Stimulated activated CD8-positive, alpha-beta memory T cell treated with anti-CD3 and anti-CD28 coated beads, Interleukin-2, amount 100 ng/mL, for 48 hours (primary cell): ENCODE data around the gene OR10A3.
"Not testable (repeated sequence)": the region's sequence is repeated elsewhere in the genome, so short reads cannot be mapped to it uniquely, and the experiment has no call there.

ENCODE experiments used
- DNase-seq, 2 donors: peaks; one replicate each; pipeline ENCODE4 v3.0.0-alpha.2; 2020; ENCODE audit warnings: low read depth in 2 of 2

OR10A3 gene, protein sequence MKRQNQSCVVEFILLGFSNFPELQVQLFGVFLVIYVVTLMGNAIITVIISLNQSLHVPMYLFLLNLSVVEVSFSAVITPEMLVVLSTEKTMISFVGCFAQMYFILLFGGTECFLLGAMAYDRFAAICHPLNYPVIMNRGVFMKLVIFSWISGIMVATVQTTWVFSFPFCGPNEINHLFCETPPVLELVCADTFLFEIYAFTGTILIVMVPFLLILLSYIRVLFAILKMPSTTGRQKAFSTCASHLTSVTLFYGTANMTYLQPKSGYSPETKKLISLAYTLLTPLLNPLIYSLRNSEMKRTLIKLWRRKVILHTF

DNA sequence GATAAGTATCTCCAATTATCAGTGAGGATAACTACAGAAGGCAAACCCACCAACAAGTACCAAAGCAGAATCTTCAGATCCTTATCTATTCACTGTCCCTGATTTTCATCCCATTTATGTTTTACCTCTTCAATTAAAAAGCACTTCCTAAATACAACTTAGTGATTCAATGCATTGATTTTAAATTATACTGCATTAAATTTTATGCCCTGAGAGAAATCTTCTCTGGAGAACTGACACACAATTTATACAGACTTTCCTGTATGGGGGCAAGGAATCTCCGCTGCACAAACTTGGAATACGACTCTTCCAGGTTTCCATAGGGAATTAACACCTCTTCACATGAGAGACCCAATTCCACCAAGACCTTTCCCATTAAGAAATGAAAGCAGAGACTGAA is at the start of gene OR10A3:
TSS of gene OR10A3 (minus strand) at position 101 of the 400 bp plus-strand sequence. CDS start 2,188 bp downstream, outside the sequence.
- no peak for DNase-seq

DNA sequence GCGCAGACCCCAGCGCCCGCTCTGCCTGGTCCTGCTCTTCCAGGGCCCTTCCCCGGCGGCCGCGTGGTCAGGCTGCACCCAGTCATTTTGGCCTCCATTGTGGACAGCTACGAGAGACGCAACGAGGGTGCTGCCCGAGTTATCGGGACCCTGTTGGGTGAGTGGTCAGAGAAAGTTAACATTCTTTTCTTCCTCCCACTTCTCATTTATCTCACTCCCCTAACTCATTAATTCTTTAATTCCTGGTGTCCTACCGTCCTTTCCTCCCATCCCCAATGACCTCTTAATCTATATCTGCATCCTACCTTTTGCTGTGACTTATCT is 46.0 kb upstream of the OR10A3 start:
- not testable (repeated sequence) for DNase-seq

DNA sequence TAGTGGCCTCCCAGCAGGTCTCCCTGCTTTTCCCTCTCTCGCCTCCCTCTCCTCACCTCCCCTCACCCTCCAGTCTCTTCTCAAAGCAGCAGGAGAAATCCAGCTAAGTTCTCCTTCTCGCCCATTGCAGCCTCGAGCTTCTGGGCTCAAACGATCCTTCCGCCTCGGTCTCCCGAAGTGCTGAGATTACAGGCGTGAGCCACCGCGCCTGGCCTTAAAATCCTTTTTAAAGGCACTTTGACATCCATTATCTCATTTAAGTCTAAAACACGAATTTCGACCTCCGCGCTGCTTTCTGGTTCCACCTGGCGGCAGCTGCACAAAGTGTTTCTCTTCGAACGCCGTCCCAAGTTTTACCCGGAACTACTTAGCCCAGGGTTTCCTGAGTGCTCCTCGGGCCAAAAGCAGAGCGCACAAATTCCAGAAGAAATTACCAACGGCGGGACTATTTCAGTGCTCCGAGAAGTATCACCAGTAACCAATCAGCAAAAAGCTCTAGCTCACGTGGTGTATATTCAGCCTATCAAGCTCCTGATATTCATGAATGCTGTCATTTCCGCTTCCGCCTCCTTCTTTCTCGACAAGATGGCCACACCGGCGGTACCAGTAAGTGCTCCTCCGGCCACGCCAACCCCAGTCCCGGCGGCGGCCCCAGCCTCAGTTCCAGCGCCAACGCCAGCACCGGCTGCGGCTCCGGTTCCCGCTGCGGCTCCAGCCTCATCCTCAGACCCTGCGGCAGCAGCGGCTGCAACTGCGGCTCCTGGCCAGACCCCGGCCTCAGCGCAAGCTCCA is 45.5 kb upstream of the OR10A3 start, which contains the start of gene EIF3F:
TSS of gene EIF3F (plus strand) at position 570 of the 792 bp plus-strand sequence. CDS start at position 586, 16 bp downstream.
- peak; percentile 59 to 78 for DNase-seq

DNA sequence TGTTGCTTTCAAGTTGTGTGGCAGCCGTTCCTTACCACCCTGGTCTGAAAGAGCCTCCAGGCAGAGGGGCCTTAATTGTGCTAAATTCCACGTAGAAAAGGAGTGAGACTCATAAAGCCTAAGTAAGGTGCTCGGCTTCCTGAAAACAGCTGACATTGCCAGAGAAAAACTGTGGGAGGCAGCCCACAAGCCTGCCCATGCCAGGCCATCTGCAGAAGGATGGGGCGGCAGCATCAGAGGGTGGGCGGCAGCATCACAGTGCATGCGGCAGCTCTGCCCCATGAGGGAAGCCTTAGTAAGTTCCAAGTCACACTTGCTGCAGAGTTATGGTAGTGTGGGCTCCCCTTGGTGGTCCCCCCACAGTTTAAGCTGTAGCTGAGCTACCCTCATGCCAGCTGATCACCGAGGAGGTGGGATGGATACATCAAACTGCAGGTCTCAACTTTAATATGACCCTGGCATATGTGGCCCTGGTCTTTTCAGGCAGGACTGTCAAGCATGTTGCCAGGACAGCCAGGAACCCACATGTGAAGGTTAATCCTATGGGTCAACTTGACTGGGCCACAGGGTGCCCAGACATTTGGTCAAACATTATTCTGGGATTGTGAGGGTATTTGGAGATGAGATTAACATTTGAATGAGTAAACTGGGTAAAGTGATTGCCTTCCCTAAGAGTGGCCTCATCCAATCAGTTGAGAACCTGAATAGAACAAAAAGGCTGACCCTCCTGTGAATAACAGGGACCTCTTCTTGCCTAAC is 42.5 kb upstream of the OR10A3 start:
- no peak for DNase-seq

DNA sequence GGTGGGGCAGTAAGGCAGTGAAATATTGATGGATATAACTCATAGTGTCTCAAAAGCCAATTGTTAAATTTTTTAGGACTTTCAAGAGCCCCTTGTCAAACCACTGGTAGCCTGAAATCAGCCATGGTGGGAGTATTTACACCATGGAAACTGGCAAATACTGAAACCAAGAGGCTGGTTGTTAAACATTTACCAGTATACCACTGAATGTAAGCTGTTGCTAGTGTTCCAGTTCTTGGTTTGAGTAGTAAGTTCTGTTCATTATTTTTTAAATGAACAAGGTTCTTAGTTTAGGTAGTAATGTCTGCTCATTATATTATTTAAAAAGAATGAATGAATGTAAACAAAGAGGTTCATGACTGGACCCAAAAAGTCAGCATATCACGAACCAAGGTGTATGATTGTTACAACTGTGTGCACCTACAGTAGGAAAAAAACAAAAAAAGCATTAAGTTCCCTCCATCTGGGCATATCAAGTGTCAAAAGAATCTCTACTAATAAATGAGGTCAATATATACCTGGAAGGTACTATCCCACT is 41.1 kb upstream of the OR10A3 start:
- DNase-seq: no peak

DNA sequence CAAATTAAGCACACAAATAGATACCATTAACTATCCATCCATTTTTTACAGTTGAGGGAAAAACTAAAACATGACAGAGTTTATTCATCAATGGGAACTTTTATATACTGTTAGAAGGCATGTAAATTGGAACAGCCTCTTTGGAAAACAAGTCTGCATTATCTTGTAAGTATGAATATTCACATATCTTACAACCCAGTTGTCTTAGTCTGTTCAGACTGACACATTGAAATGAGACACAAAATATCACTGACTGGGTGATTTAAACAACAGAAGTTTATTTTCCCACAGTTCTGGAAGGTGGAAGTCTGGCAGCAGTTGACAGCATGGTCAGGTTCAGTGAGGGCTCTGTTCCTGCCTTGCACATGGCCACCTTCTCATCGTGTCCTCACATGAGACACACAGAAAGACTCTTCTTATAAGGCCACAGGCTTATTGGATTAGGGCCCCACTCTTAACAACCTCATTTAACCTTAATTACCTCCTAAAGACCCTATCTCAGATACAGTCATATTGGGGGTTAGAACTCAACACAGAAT is 40.2 kb upstream of the OR10A3 start:
- no peak for DNase-seq

DNA sequence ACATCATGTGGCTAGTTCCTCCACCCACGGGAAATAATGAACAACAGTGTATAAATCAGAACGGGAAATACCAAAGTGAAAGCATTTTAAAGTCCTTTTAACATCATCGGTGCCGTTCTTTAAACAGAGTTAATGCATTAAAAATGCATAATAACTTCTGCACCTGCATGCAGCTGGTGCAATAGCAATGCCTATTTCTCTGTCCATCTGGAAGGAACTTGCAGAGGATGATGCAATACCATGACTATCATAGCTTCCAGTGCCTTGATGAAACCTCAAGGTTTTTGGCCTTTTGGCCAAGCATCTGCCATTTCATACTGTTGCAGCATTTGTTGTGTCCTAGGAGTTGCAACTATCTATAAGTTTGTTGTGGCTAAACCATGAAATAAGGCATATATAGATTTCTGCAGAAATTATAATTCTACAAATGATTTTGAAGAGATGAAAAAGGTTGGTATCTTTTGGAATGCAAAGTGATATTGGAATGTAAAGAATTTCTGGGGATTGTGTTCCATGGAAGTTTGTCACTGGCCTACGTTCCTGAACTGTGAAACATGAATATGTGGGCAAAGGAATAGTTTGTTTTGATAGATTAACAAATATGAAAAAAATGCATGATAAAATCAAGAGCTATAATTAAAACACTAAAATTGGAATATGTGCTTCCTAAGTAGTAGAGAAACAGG is 35.9 kb upstream of the OR10A3 start:
- DNase-seq: no peak

DNA sequence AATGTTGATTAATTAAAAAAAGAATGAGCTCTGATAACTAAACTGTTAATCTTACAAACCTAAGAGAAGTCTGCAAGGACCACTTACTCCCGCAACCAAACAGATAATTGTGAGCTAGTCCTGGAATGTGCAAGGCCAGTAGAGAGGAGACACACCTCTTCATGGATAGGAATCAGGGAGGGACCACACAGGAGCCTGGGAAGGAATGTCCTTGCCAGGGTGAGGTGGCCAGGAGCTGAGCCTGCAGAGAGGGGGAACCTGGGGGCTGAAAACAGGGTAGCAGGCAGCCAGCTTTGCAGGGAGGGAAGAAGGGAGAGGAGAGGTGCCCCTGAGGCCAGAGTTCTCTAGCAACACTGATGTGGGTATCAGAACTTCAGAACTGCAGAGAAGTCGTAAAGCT is 33.2 kb upstream of the OR10A3 start:
- DNase-seq: no peak

DNA sequence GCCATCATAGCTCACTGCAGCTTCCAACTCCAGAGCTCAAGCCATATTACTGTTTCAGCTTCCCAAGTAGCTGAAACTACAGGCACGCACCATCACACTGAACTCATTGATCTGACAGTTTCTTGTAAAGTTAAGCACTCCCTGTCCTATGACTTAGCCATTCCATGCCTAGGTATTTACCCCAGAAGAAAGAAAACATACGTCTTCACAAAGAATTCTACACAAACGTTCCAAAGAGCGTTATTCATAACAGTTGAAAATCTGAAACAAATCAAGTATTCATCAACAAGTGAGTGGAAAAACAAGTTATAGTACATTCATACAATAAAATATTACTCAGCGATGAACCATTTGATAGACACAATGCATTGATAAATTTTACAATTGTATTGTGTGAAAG is 31.5 kb upstream of the OR10A3 start:
- no peak for DNase-seq

DNA sequence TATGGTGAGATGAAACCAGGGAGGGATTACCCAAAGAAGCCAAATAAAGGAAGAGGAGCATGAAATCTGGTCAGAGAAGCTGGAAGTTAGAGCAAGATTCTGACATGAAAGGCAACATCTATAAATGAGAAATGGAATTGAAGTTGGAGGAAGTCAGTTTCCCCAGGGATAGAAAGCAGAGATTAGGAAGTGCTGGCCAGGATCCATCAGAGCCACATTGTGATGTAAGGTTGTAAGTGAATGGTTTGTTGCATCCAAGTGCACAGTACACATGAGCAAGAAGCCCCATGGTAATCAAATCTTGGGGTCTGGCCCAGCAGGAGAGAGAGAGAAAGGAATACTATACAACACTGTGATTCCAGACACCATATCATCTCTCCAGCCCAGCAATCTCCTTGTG is 30.3 kb upstream of the OR10A3 start:
- no peak for DNase-seq

DNA sequence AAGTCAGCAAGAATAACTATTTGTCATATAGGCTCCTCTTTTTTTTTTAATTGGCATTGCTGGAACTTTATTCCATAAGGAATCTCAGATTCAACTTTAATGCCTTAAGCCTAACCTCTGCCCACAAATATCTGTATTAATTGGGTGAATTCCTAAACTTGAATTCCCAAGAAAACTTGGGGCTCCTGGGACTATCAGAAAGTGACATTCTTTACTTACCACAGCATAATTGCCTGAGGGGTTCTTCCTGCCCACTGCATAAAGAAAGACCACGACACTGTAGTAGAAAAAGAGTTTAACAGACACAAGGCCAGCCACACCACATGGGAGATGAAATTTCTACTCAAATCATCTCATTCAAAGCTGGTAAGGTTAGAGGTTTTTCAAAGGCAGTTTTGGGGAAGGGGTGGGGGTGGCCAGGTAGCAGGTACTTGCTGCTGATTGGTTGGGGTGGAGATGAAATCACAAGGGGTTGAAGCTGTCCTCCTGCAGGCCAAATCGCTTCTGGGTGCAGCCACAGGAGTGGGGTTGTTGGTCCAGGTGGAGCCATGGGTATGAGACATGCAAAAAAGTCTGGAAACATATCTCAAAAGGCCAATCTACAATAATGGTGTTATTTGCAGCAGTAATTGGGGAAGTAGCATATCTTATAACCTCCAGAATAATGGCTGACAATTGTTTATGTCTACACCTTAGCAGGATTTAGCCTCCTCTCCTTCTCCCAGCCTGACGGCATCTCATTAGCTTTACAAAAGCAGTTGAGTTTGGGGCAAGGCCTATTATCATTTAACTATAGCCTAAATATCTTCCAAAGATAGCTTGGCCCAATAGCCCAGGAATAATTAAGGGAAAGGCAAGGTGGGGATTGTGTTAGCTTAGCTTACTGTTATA is 28.5 kb upstream of the OR10A3 start:
- no peak for DNase-seq

DNA sequence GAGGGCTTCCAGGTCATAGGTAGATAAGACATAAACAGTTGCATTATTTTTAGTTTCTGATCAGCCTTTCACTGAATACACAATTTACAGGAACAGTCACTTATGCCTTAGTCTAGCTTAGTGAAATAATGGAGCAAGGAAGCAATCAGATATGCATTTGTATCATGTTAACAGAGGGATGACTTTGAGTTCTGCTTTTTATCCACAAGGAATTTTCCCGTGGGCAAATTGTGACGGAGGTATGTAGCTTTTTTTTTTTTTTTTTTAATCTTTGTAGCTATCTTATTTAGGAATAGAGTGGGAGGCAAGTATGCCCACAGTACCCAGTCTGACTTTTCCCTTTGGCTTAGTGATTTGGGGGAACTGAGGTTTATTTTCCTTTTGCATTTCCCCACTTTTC is 27.2 kb upstream of the OR10A3 start:
- no peak for DNase-seq

DNA sequence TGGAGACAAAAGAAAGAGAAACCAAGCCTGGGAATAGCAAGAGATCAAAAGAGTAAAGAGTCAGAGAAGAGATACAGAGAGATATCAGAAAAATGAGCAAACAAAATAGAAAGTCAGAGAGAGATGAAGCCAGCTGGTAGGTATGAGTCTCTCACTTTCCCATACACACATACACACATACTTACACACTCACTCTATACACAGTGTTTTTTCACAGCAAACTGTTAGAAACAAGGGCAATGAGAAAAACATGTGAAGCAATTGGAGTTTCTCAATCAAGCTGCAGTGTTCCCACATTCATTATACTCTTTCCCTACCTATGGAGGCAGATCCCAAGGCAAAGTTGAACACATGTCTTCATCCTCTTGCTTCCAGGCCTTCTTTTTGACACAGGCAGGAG is 26.3 kb upstream of the OR10A3 start:
- DNase-seq: no peak

DNA sequence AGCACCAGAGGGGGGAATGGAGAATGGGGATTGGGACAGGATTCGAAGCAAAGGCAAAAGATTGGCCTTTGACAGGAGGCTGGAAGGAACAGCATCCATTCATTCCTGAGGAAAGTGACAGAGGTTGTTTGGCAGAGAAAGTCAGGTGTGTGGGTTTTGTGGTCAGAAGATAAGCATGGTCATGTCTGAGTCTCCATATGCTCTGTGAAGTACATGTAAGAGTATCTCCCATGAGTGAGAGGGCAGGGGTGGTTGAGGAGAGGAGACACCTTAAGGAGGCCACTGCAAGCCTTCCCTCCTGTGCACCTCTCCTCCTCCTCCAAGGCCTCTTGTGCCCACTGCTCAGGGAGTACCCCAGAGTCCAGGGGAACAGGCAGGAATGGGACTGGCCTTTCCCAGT is 25.6 kb upstream of the OR10A3 start:
- no peak for DNase-seq

DNA sequence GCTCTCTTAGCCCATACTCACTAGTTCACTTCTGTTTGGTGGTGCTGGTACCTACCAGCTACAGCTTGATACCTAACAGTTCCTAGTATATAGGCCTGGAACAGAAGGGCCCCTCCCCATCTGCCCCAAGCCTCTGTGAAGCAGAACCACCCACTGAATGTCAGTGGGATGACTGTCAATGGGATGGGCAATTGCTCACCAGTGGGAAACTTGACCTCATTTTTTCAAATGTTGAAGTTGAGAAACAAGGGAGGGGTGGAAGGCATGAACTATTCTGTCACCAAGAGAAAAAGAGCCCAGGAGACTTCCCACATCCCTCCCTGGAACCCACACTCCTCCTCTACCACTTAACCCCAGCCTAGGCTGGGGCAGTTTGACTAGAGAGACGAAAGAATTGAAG is 23.9 kb upstream of the OR10A3 start, which contains the start of gene NLRP10:
TSS of gene NLRP10 (minus strand) at position 62 of the 400 bp plus-strand sequence. CDS start 1,952 bp downstream, outside the sequence.
- DNase-seq: no peak

DNA sequence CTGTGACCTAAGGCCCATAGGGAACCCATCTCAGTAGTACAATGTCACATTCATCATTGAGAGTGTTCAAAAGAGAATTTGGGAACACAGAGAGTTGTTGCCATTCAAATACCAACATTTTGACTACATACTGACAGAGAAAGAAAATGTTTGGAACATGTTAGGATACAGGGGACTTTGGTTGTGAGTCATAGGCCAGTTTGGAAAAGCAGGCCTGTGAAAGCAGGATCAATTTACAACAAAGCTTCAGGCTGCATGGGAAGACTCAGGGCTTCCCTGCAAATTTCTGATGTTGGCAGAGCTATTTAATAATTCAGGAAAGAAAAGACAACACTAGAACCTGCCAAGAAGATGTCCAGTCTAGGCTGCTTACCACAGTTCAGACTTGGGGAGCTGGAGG is 23.4 kb upstream of the OR10A3 start:
- no peak for DNase-seq

DNA sequence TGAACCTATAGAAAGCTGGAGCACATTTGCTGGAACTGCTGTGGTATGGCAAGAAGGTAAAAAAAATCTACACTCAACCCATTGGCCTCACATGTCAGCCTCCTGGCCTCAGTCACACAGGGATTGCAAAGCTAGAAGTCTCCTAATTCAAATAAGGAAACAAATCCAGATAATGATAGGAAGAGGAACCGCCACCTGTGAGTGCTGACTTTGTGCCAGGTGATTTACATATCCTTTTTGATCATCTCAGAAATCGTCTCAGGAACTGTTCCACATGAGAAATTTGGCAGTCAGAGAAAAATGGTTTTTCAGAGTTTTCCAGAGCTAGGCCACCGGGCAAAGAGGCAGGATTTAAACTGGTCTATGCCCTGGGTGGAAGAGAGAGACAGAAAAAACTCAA is 22.8 kb upstream of the OR10A3 start:
- DNase-seq: no peak

DNA sequence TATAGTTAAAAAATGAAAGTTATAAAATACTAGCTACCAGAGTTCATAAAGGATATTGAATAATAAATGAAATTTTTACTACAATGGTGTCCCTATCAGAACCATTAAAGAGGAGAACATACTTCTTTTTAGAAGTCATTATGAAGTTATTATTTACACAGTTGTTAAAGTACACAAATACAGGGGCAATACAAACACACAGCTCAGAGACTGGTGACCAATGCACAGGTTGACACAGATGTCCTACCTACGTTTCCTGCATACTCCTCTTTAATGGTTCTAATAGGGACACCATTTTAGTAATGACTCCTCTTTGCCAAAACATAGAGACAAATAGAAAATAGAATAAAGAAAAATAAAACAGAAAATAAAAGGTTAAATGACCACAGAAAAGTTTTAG is 13.7 kb upstream of the OR10A3 start:
- no peak for DNase-seq

DNA sequence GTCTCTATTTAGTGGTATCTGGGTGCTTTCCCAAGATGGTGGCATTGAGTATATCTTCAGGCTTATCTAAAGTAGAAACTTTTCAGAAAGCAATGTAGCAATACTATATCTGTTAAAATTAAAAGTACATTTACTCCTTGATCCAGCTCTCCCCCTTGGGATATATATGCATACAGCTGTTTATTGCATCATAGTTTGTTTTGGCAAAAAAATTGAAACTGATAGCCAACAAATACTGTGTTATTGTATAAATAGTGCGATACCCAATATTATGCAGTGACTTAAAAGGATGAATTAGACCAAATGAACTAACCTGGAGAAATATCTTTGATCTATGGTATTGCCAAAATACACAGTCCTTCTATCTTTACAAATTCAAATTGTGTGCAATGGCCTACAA is 8.4 kb upstream of the OR10A3 start:
- no peak for DNase-seq

DNA sequence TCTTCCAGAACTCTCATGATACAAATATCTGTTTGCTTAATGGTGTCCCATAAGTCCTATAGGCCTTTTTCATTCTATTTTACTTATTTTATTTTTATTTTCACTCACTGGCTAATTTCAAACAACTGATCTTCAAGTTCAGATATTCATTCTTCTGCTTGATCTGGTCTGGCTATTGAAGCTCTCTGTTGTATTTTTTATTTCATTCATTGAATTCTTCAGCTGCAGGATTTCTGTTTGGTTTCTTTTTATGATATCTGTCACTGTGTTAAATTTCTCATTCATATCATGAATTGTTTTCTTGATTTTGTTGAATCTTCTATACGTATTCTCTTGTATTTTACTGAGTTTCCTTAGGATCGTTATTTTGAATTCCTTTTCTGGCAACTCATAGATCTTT is 2.6 kb upstream of the OR10A3 start:
- no peak for DNase-seq
